Breast epithelium (tissue), 3 donors: ENCODE data around the gene PTPRN2.

Source experiments
- CTCF ChIP-seq, 3 donors: fragments of 450-650 bp; IDR thresholded peaks; one replicate each; pipeline ENCODE4 v1.5.1; 2016 to 2017; ENCODE audit warnings: antibody characterized with exemption in 3 of 3, mild to moderate bottlenecking in 3 of 3, moderate library complexity in 3 of 3
- POLR2AphosphoS5 ChIP-seq, 3 donors: sonication (generic); formaldehyde crosslinking; IDR thresholded peaks; one replicate each; pipeline ENCODE4 v1.6.1; 2017; ENCODE audit warnings: antibody characterized with exemption in 3 of 3

DNA sequence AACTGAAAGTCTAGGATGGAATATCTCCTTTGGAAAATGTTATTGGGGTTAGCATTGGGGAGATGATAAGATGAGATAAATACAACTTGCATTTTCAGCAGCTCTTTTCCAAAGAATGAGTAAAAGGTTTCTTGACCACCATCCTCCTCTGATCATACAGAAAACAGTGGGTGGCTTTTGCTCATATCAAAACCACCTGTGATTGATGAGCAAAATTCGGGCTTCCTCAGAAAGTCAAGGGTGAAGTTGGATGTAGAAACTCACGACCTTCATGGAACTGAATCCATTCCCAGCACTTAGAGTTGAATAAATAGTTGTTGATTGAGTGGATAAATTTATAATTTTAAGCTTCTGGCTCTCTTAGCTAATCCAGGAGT is 1092.5 kb downstream of the PTPRN2 start:
- TF ChIP-seq CTCF (IDR thresholded peaks at IDR 0.05): no peak
- TF ChIP-seq POLR2AphosphoS5 (IDR thresholded peaks at IDR 0.05): no peak
